Epithelial cell of proximal tubule (primary cell): Measurements from ENCODE around the gene KLHDC8A. TPM values are rescaled to one million over a fixed set of nuclear protein-coding genes. Genes with fewer than 3 reads are reported as not detected.
"Not testable (repeated sequence)": the region's sequence is repeated elsewhere in the genome, so short reads cannot be mapped to it uniquely, and the experiment has no call there.

Source experiments
- DNase-seq: peaks from one replicate; pipeline ENCODE4 v3.0.0-alpha.2; 2011; ENCODE audit warnings: low read depth
- H3K4me3 ChIP-seq: 2 replicates; pipeline ENCODE4 v1.5.1; 2011; ENCODE audit warnings: low read depth, mild to moderate bottlenecking, low read length
- CTCF ChIP-seq: conservative IDR thresholded peaks from 2 replicates; pipeline ENCODE4 v1.5.1; 2012; ENCODE audit warnings: low read depth, mild to moderate bottlenecking, low read length
- total RNA-seq: library from RNA; depleted of rRNA; stranded (reverse); fragments of >200 nt; gene quantifications from 2 replicates; pipeline ENCODE4 v1.2.3, GENCODE V29; 2015

KLHDC8A gene
- total RNA-seq, 1 donor from 2014 or later: 9.6 TPM

- TF ChIP-seq CTCF: no peak
- H3K4me3 ChIP-seq: no peak overlapping the region
- DNase-seq: no peak
These were observed 14.1 kb upstream of the KLHDC8A start for GRCh38 chr1:205370780-205371179.

- no peak for DNase-seq
- H3K4me3 ChIP-seq: no peak overlapping the region
- no peak for TF ChIP-seq CTCF
These were observed 13.0 kb upstream of the KLHDC8A start for GRCh38 chr1:205369701-205370123.

GRCh38 chr1:205368478-205368877 is 11.8 kb upstream of the KLHDC8A start:
- H3K4me3 ChIP-seq: no peak overlapping the region
- no peak for TF ChIP-seq CTCF
- no peak for DNase-seq

GRCh38 chr1:205365945-205366463 is 9.3 kb upstream of the KLHDC8A start:
- no peak for DNase-seq
- TF ChIP-seq CTCF: no peak
- H3K4me3 ChIP-seq: no peak overlapping the region

- not testable (repeated sequence) for DNase-seq, H3K4me3 ChIP-seq
These were observed 8.4 kb upstream of the KLHDC8A start for GRCh38 chr1:205365086-205365485.

- TF ChIP-seq CTCF: no peak
- DNase-seq: no peak
These were observed 4.2 kb upstream of the KLHDC8A start for GRCh38 chr1:205360891-205361290.

GRCh38 chr1:205359771-205360565 is 3.2 kb upstream of the KLHDC8A start:
- H3K4me3 ChIP-seq: no peak overlapping the region
- no peak for TF ChIP-seq CTCF
- DNase-seq: no peak

More at GRCh38 chr1:205360891-205361290, 4.2 kb upstream of the KLHDC8A start:
- no peak overlapping the region for H3K4me3 ChIP-seq
